ENCODE data around the gene ARID1B.

Gene ARID1B

DNA sequence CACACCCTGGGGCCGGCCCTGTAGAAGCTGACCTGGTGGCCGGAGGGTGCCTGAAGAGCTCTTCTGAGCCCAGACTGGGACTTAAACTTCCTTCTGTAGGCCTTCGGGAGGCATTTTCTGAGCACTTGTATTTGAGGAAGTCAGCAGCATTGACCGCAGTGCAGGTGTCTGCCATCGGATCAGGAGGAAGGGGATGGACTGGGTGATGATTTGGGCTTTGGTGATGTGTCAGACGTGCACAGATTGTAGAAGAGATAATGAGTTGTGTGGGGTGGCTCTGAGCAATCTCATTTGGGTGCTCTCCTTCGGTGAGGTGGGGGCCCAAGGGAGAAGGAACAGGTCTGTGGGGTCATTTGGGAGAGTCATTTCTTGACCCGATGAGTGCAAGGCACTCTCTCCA is 150.9 kb downstream of the ARID1B start:
- TF ChIP-seq ZFX (IDR thresholded peaks at IDR 0.05) = no peak
- TF ChIP-seq CTCF (conservative IDR thresholded peaks at IDR 0.05) = no peak
- H3K27ac ChIP-seq = no peak overlapping the region

GRCh38 chr6:156928972-156929371 is 151.8 kb downstream of the ARID1B start:
- no peak overlapping the region for H3K27ac ChIP-seq
- TF ChIP-seq ZFX (IDR thresholded peaks at IDR 0.05) = no peak
- no peak for TF ChIP-seq CTCF (conservative IDR thresholded peaks at IDR 0.05)

- TF ChIP-seq CTCF (conservative IDR thresholded peaks at IDR 0.05) (no peak), ZFX (IDR thresholded peaks at IDR 0.05) (no peak)
- H3K27ac ChIP-seq = peak overlapping the region; percentile 27; the same call in 1 of the 2 replicates
These were observed 154.1 kb downstream of the ARID1B start for GRCh38 chr6:156931283-156931682.

GRCh38 chr6:156933201-156934068 is 156.3 kb downstream of the ARID1B start:
- peak overlapping the region; percentile 86 for H3K27ac ChIP-seq
- TF ChIP-seq CTCF (conservative IDR thresholded peaks at IDR 0.05) (peak; percentile 20), ZFX (IDR thresholded peaks at IDR 0.05) (no peak)

GRCh38 chr6:156934069-156934460 is 156.9 kb downstream of the ARID1B start:
- H3K27ac ChIP-seq = peak overlapping the region; percentile 86; the same call in 1 of the 2 replicates
- TF ChIP-seq CTCF (conservative IDR thresholded peaks at IDR 0.05) (no peak), ZFX (IDR thresholded peaks at IDR 0.05) (no peak)

DNA sequence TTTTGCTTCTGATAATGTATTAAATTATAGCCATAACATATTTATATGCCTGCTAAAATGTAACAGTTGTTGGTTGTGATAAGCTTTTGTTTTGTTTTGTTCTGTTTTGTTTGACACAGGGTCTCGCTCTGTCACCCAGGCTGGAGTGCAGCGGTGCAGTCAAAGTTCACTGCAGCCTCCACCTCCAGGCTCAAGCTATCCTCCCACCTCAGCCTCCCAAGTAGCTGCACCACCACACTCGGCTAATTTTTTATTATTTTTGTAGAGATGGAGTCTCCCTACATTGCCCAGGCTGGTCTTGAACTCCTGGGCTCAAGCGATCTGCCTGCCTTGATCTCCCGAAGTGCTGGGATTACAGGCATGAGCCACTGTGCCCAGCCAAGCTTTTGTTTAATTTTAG is 157.8 kb downstream of the ARID1B start:
- peak overlapping the region; percentile 58; the same call in 1 of the 2 replicates for H3K27ac ChIP-seq
- no peak for TF ChIP-seq CTCF (conservative IDR thresholded peaks at IDR 0.05)
- no peak for TF ChIP-seq ZFX (IDR thresholded peaks at IDR 0.05)

- TF ChIP-seq CTCF (conservative IDR thresholded peaks at IDR 0.05) (no peak), ZFX (IDR thresholded peaks at IDR 0.05) (no peak)
- no peak overlapping the region for H3K27ac ChIP-seq
These were observed 161.0 kb downstream of the ARID1B start for GRCh38 chr6:156938143-156938542.
